GM19043 (cell line): ENCODE measurements around the gene GAK.
"Not testable (repeated sequence)": the region's sequence is repeated elsewhere in the genome, so short reads cannot be mapped to it uniquely, and the experiment has no call there.

Experiments
- ATAC-seq: cut with Tn5 transposase; IDR thresholded peaks from one replicate; pipeline ENCODE4 v1.9.1; 2021; ENCODE audit warnings: low read depth; ENCODE audit not compliant: unreplicated experiment

Gene GAK

DNA sequence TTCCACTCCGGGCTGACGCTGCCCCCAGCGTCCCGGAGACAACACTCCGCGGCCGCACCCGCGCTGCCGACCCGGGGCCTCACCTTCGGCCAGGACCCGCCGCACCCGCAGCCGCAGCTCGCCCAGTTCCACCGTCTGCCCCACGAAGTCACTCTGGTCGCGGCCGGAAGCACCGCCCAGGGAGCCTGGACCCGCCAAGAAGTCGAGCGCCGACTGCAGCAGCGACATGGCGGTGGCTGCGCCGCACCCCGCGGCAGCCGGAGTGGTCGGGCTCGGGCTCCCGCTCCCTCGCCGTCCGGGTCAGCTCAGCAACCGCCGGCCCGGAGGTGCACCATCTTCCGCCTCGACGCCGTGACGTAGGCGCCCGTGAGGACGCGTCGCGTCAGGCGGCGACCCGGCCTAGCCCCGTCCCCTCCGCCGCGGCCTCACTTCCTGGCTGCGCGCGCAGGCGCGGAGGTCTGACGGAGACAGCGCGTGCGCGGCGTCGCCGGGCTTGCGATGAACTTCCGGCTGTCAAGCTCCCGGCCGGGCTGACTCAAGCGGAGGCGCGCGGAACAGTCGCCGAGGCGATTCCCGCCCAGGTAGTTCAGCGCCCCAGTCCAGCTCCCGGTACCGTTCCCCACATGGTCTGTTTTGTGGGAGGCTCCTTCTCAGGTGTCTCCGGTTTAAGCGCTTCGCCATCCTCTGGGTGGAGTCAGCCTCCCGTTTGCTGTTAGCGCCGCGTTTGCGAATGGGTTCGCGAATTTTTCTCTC lies at the start of gene GAK, which contains the start of gene TMEM175:
TSS of gene GAK (minus strand) at position 357 of the 753 bp plus-strand sequence. CDS start at position 228, 129 bp downstream.
TSS of gene TMEM175 (plus strand) at position 501 of the 753 bp plus-strand sequence. CDS start 15,280 bp downstream, outside the sequence.
- peak; percentile 85 for ATAC-seq

DNA sequence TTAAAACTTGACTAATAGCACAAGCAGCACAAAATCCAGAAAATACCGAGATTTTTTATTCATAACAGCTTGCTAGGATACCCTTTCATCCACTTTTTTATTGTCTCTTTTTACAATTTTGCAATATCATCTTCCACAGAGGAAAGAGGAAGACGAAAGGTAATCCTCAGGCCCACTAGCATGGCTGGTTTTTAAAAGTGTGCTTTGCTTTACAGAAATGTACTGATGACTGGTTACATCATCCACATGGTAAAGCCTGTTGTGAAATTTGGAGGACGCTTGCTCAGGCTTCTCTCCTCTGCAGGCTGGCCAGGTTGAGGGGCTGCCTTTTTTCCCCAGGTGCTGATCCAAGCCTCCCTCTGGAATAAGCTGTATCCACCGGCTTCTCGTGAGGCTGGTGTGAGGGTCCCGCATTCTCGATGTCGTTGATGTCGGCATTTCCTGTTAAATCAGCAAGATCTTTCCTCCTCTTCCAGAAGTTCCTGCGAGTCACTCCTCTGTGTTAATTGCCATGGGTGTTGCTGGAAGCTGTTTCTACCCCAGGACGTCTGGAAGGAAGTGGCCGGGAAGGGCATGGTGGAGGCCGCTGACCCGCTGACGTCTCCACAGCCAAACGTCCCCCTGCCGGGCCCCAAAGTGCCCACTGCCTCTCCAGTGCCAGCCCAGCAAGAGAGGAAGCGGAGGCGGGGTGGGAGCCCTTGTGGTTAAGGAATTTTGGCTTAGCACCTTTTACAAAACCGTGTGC lies 47.0 kb upstream of the GAK start:
- ATAC-seq, result no peak

DNA sequence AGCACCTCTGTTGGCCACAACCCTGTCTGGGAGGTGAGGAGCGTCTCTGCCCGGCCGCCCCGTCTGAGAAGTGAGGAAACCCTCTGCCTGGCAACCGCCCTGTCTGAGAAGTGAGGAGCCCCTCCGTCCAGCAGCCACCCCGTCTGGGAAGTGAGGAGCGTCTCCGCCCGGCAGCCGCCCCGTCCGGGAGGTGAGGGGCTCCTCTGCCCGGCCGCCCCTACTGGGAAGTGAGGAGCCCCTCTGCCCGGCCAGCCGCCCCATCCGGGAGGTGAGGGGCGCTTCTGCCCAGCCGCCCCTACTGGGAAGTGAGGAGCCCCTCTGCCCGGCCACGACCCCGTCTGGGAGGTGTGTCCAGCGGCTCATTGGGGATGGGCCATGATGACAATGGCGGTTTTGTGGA lies 43.9 kb upstream of the GAK start:
- not testable (repeated sequence) for ATAC-seq

DNA sequence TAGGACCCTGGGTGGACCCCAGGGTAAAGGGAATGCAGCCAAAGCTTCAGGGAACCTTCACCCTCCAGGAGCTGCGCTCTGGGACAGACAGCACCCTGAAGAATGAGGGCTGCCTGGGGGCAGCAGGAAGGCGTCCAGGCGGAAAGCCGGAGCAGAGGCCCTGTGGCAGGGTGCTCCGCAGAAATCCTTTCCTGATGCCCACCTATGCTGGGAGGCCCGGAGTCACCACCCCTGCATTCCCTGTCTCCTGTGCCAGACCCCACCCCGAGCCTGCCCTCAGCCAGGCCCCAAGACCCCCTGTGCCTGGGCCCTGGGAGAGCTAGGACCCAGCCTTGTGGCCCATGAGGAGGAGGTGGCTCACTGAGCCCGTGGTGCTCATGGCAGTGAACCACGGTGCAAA lies 42.6 kb upstream of the GAK start:
- ATAC-seq, result no peak

DNA sequence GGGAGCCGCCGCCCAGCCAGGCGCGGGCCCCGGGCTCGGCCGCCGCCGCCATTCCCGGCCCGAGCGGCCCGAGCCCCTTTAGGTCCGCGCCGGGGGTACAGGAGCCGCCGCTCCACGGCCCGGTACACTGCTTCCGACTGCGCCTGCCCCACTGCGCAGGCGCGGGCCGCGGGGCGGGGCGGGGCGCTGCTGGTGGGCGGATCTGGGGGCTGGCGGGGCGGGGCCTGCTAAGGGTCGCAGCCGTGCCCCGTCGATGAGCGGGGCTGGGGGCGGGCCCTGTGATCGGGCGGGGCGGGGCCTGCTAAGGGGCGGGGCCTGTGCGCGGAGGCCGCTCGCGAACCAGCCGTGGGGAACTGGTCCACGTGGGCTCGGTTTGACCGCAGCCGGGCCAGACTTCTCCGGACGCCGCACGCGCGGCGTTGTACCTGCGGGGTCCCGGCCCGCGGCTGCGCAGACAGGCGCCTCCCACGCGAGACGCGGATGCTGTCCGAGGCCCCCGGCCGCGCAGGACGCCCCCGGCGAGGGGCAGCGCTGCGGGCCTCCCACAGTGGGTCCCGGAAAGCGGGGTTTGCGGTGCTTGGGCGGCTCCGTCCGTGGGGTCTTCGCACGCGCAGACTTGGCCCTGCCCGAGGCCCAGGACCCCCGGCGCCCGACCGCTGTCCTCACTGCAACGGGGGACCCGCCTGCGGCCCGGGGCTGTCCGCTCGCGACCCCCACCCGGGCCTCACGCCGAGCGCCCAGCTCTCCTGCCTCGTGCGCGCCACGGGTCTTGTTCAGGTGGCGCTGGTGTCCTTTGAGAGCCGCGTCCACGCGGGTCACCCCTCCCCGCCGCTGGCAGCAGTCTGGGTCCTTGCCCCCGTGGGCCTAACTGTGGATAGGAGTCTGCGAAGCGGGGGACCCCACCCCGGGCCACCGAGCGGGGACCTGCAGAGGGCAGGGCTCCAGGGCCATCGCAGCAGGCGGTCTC lies 41.6 kb upstream of the GAK start, which contains the start of gene DGKQ:
TSS of gene DGKQ (minus strand) at position 139 of the 967 bp plus-strand sequence. CDS start at position 52, 87 bp downstream.
- ATAC-seq, result peak; percentile 58

DNA sequence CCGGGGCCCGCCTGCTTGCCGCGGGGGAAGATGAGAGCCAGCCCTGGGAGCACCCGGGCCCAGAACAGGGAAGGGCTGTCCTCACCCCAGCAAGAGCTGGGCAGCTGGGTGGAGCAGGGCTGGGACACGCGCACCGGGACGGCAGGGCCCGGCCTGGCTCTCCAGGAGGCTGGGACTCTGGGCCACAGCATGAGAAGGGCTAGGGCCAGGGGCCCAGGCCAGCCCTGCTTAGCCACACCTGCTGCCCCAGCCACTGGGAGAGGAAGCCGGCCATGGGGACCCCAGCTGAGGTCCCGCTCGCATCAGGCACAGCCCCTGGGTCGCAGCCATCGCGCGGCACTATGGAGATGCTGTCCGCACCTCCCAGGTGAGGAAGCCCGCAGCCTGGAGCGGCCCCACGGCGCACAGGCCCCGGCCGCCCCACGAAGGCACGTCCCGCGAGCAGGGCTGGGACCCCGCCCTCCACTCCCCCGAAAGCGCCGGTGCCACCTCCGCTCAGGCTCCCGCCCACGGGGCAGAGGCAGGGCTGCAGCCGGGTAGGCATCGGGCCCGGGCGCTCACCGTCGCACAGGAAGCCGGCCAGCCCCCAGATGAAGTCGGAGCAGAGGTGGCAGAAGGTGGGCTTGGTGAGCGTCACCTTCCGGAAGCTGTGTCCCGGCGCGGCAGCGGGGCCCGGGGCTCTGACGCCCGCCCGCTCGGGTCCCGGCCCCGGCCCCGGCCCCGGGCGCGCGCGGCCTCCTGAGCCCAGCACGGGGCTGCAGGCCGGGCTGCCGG lies 40.7 kb upstream of the GAK start:
- peak; percentile 32 for ATAC-seq

DNA sequence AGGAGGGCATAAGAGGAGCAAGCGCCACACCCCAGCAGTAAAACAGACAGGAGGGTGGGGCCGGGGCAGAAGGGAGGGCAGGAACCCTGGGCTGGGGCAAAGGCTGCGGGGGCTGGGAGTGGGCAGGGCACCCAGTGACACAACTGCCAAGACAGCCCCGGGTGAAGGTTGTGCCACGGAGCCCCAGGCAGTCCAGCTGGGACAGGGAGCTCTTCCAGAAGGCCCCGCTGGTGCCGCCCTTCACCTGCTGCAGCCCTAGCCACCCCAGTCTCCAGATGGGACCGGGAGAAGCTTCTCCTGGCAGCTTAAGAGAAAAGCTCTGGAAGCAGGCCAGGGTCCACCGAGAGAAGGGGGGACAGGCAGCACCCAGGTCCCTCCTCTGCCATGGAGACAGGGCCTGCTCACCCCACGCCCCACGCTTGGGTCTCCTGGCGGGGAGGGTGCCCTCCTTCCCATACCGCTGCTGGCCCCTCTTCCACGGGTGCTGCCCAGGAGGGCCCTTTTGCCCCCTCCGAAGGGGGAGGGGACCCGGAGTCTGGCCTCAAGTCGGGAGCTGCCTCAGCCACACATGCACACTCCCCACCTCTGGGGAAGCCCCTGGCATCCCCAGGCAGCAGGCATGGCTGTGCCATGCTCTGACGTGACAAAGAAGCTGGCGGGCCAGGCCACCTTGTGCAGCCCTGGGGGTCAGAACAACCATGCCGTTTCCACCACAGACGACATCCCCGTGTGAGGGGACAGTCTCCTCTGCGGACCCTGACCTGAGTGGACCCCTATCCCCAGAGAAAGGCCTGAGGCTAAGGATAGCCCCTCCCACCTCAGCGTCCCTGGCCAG lies 39.8 kb upstream of the GAK start:
- ATAC-seq, result no peak

DNA sequence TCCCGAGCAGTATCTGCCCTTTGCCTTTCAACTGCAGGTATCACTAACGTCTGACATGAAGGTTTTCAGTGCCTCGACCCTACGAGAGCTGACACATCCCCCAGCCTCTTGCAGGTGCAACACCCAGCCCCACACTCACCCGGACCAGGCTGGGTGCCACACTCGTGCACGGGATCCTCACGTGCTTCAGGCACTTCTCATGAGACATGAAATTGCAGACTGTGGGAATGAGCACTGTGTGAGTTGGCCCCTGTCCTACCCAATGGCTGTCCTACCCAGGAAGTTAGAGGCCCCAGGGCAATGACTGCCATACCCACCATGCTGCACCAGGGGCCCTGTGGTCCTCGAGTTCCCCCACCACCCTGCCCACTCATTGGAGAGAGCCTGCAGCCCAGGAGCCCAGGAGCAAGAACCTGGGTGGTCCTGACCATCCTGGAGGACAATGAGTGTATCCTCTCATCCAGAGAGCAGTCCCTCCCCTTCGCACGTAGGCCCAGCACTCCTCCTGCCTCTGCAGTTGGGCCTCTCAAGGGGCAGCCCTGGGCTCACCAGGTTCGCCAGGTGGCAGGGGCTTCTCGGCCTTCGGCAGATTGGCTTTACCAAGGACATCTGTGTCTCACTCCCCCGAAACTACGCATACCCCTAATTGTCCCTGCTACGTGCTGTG lies 38.9 kb upstream of the GAK start:
- no peak for ATAC-seq

DNA sequence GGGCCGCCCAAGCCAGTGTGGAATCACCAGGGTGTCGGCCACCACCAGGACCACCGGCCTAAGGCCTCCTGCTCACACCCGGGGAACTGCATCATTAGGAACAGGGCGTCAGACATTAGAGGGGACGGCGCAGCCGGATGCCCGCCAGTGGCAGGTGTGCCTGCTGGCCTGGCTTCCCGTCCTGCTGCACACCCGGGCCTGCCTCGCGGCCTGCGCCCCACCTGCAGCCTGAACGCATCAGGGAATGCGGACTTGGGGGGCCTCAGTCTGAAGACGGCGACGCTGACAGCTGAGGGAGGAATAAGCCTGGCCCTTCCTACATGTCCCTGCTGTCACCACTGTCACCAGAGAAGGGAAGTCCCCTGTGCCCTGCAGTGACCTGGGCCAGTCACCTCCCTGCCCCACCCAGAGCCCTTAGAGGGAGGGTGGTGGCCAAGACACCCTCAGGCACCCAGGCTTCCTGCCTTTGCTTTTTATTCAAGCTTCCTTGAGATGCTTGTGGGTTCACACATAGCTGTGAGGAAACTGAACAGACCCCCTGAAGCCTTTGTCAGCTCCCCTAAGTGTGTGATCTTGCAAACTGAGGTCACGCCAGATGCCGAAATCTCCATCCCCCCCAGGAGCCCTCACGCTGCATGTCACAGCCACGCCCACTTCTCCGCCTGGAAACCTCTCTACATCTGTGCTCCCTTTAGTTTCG lies 38.1 kb upstream of the GAK start:
- ATAC-seq, result no peak

DNA sequence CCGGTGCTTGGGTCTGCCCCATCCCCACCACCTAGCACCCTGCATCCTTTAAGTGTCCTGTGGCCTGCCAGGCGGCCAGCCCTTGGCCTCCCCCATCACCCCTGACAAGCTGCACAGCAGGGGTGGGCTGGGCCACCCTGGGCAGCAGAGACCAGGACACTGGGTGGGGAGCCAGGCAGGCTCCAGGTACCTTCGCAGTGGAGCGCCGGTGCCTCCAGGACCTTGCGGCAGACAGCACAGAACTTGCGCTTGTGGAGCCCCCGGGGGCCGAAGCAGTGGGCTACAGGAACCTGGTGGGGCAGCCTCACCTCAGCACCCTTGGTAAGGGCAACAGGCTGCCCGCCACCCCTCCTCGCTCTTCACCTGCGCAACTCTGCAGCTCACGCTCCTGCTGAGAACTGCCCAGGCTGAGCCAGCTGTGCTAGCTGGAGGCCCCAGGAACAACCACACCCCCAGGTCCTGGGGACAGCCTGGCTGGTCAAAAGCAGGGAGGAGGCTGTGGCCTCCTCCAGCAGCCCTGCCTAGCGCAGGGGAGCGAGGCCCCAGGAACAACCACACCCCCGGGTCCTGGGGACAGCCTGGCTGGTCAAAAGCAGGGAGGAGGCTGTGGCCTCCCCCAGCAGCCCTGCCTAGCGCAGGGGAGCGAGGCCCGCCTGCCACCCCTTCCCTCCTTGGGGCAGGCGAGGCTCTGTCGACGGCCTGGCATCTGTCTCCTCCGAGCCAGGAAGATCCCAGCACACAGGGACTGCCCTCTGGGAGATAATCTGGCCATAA lies 36.7 kb upstream of the GAK start:
- no peak for ATAC-seq

DNA sequence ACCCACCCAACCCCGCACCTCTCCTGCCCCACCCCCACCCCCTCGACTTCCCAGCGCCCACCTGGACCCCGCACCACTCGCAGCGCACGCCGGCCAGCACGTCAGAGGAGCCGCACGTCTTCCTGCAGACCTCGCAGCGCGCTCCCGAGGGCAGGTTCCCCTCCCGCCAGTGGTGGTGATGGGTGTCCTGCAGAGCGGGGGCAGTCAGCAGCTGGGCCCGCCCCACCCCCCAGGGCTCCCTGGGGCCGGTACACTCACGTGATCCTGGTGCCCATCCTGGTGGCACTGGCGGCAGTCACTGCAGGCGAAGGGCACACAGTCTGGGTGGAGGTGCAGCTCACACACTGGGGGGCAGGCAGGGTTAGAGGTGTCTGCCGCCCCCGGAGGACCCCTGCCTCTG lies 36.1 kb upstream of the GAK start:
- no peak for ATAC-seq

DNA sequence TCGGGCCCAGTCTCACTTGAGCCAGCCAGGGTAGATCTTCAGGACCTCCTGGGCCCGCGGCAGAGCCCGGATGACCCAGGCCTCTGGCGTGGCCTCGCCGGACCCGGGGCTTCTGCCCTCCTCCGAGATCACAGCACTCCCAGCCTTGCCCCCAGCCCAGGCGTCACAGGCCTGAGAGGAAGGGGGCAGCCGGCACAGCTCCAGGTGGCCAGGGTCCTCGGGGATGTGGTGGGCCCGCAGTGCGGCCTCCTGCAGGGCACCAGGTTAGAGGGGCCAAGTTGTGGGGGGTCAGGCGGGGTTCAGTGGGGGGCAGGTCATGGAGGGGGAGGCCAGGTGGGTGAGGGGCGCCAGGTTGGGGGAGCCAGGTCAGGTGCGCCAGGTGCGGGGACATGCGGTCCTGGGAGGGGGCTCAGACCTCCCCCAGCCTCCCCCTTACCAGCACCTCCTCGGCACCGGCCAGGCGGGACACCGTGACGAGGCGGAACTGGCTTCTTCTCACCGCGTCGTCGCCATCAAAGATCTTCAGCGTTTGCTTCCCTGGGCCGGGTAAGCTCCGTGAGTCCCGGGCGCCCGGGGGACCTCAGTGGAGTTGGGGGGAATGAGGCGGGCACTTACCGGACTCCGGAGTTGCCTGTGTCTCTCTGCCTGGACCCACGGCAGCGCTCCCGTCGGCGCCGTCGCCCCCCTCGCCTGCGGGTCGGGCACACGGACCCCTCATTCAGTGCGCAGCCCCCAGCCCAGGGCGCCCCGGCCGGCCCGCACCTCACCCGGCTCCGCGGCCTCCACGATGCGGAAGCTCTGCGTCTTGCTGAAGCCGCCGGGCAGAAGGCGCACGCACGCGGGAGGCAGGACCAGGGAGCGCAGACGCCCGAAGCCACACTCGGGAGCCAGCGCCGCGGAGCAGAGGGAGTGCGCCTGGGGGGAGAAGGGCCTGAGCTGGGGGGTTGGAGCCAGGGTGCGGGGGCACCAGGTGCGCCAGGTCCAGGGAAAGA lies 35.3 kb upstream of the GAK start:
- ATAC-seq, result no peak

DNA sequence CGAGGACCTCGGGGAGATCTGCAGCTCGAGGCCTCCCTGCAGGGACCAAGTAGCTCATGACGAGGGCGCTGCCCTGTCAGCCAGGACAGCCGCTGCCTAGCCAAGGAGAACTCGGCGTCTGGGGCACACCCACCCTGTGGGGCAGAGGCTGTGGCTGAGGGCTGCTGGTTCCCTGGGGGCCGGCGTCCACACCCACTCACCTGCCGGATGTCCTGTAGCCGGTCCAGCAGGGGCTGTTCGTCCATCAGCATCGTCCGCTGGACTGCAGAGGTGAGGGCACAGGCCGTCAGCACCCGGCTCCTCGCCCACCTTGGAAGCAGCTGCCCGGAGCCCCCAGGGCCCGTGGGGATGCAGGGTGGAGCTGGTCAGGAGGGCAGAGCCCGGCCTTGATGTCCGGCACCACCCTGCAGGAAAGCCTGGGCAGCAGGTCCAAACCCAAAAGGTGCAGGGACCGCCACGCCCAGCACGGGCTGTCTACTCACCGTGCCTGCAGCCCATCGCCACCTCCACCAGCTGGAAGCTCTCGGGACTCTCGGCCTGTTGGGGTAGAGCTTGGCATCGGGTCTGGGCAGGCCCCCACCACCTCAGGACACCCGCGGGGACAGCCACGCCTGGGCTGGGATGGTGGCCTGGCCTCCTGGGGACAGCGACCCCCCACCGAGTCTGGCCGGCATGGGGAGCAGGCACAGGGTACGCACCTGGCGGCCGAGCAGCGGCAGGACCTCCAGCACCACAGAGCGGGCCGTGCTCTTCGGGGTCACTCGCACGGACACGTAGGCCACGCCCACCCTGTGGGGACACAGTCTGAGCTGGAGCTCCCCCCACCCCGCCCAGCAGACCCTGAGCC lies 34.4 kb upstream of the GAK start:
- no peak for ATAC-seq

DNA sequence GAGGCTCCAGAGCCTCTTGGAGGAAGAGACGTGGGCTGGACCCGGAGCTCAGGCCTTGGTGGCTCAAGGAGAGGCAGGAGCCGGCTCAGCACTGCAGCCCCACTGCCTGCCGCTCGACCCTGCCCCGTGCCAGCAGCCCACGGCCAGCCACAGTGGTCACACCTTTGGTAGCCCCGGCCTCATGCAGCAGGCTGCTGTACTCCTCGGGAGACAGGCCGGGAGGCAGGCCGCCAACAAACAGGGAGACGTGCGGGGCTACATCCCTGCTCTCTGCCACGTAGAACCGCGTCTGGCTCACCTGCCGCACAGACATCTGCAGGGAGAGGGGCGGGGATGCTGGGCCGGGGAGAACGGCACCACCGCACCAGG lies 33.6 kb upstream of the GAK start:
- ATAC-seq, result no peak
